HepG2 (cell line): Measurements from ENCODE around the gene CEP76. TPM values are rescaled to one million over a fixed set of nuclear protein-coding genes. Genes with fewer than 3 reads are reported as not detected.
A peak's percentile ranks its signal among the peaks of the same experiment; 100 is the strongest.

Experiments used
- ATRX ChIP-seq: sonication (generic); formaldehyde crosslinking; IDR thresholded peaks from 2 replicates; pipeline ENCODE4 v1.4.0; 2020; ENCODE audit warnings: missing genetic modification reagents, borderline replicate concordance
- BRCA1 ChIP-seq: sonication (generic); formaldehyde crosslinking; IDR thresholded peaks from 2 replicates; pipeline ENCODE4 v1.4.0; 2020; ENCODE audit warnings: missing genetic modification reagents
- FOXA1 ChIP-seq, 2 experiments: fragments of 450-650 bp in 1 of 2; sonication (generic) in 1 of 2; formaldehyde crosslinking in 1 of 2; IDR thresholded peaks; 2 replicates each; pipeline versions ENCODE4 v1.4.0 to v1.6.1; 2016 to 2020; ENCODE audit warnings: missing genetic modification reagents in 1 of 2
- IKZF5 ChIP-seq: IDR thresholded peaks from 2 replicates; pipeline ENCODE4 v1.6.1; 2018; ENCODE audit warnings: missing genetic modification reagents, mild to moderate bottlenecking, missing compliant biosample characterization
- KDM2A ChIP-seq: sonication (generic); formaldehyde crosslinking; IDR thresholded peaks from 2 replicates; pipeline ENCODE4 v1.4.0; 2020; ENCODE audit warnings: low read depth, missing genetic modification reagents, borderline replicate concordance
- MYC ChIP-seq: sonication (generic); formaldehyde crosslinking; IDR thresholded peaks from 2 replicates; pipeline ENCODE4 v1.9.0; 2021; ENCODE audit warnings: missing genetic modification reagents, borderline replicate concordance
- RNF219 ChIP-seq: sonication (generic); formaldehyde crosslinking; IDR thresholded peaks from 2 replicates; pipeline ENCODE4 v1.5.0; 2020; ENCODE audit warnings: mild to moderate bottlenecking, missing genetic modification reagents
- SALL1 ChIP-seq: sonication (generic); formaldehyde crosslinking; IDR thresholded peaks from 2 replicates; pipeline ENCODE4 v1.8.0; 2022; ENCODE audit warnings: mild to moderate bottlenecking, missing genetic modification reagents
- SKI ChIP-seq: fragments of 450-650 bp; IDR thresholded peaks from one replicate; pipeline ENCODE4 v1.6.1; 2018; ENCODE audit warnings: mild to moderate bottlenecking; ENCODE audit not compliant: partially characterized antibody
- YEATS4 ChIP-seq: sonication (generic); formaldehyde crosslinking; IDR thresholded peaks from 2 replicates; pipeline ENCODE4 v1.4.0; 2020; ENCODE audit warnings: missing genetic modification reagents, borderline replicate concordance
- ZFP91 ChIP-seq: sonication (generic); formaldehyde crosslinking; IDR thresholded peaks from 2 replicates; pipeline ENCODE4 v1.9.0; 2022; ENCODE audit warnings: missing genetic modification reagents, mild to moderate bottlenecking, borderline replicate concordance
- ZNF446 ChIP-seq: sonication (generic); formaldehyde crosslinking; IDR thresholded peaks from 2 replicates; pipeline ENCODE4 v1.5.0; 2020; ENCODE audit warnings: mild to moderate bottlenecking, missing genetic modification reagents
- ZNF468 ChIP-seq: sonication (generic); formaldehyde crosslinking; IDR thresholded peaks from 2 replicates; pipeline ENCODE4 v1.8.0; 2022; ENCODE audit warnings: mild to moderate bottlenecking, moderate library complexity, missing genetic modification reagents
- ZNF709 ChIP-seq: sonication (generic); formaldehyde crosslinking; IDR thresholded peaks from 2 replicates; pipeline ENCODE4 v1.5.0; 2020; ENCODE audit warnings: mild to moderate bottlenecking, missing genetic modification reagents
- ZNF761 ChIP-seq: sonication (generic); formaldehyde crosslinking; conservative IDR thresholded peaks from 2 replicates; pipeline ENCODE4 v1.4.0; 2020; ENCODE audit warnings: mild to moderate bottlenecking, missing genetic modification reagents
- polyA plus RNA-seq, 8 experiments: library from polyadenylated mRNA; depleted of rRNA in 3 of 8; stranded (reverse) in 7 of 8; unstranded in 1 of 8; fragments of >200 nt; fragmentation: Illumina TruSeq in 4 of 8; extraction: Trizol in 4 of 8; gene quantifications; 2 replicates each; pipeline versions ENCODE4 v1.2.1 to v1.2.3, GENCODE V29; 2011 to 2016; ENCODE audit warnings: low read depth in 4 of 8, missing spikeins in 1 of 8, mixed read lengths in 1 of 8; ENCODE audit not compliant: insufficient read depth in 1 of 8
- total RNA-seq, 5 experiments: library from RNA; depleted of rRNA; stranded (reverse); fragments of >200 nt; fragmentation: Illumina TruSeq; extraction: Trizol; gene quantifications; 2 replicates each; pipeline ENCODE4 v1.2.3, GENCODE V29; 2016; ENCODE audit warnings: low read depth in 1 of 5
- TF ChIP-seq, protein P1 (sequence below): sonication (generic); formaldehyde crosslinking; IDR thresholded peaks from 2 replicates; pipeline ENCODE4 v1.4.0; 2020; ENCODE audit warnings: missing genetic modification reagents
- TF ChIP-seq, protein P2 (sequence below): sonication (generic); formaldehyde crosslinking; IDR thresholded peaks from 2 replicates; pipeline ENCODE4 v1.5.1; 2020; ENCODE audit warnings: mild to moderate bottlenecking, missing genetic modification reagents, moderate library complexity

The CEP76 gene
- total and polyA plus RNA-seq, 2 of the 13 experiments (the other 11 are each of a cell fraction or from before 2014, with no cell fraction given), result 13.9 to 15.1 TPM

DNA sequence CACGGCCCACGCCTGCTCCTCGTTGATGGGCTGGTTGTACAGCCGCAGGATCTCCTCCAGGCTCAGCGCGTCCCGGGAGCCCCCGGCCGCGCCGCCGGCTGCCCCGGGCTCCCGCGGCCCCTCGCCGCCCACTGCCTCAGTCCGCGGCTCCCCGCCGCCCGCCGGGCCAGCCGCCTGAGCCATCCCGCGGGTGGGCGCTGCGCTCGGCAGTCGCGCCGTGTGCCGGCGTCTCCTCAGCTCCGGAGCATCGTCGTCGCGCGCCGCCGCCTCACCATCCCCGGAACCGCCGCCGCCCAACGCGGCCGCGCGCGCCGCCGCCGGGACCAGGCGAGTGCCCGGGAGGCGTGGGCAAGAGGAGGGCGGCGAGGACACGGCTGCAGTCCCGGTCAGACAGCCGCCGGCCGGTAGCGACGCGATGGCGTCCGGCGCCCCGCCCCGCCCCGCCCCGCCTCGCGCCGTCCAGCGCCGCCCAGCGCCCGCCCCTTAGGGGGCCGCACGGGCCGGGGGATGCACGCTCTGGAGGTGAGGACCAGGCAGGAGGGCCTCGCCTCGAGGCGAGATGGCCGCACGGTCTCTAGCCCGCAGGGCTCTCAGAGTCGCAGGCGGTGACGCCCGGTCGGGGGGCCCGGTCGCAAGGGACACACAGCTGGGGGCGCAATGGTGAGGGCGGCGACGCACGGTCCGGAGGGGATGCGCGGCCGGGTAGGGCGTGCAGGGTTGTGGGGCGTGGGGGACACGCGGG is 44.7 kb downstream of the CEP76 start, which contains the start of gene SPIRE1 (continued):
- TF ChIP-seq, protein P1, sequence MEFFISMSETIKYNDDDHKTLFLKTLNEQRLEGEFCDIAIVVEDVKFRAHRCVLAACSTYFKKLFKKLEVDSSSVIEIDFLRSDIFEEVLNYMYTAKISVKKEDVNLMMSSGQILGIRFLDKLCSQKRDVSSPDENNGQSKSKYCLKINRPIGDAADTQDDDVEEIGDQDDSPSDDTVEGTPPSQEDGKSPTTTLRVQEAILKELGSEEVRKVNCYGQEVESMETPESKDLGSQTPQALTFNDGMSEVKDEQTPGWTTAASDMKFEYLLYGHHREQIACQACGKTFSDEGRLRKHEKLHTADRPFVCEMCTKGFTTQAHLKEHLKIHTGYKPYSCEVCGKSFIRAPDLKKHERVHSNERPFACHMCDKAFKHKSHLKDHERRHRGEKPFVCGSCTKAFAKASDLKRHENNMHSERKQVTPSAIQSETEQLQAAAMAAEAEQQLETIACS (CRISPR knock-in tag), result peak; percentile 76
- TF ChIP-seq BRCA1 (no peak), ZNF709 (0 out of 2 replicates have a peak, but pooled peaks have one; percentile 23), ZFP91 (no peak), YEATS4 (CRISPR knock-in tag) (peak; percentile 8; the same call in 1 of the 2 replicates), IKZF5 (CRISPR knock-in tag) (no peak), ATRX (CRISPR knock-in tag) (no peak), SKI (peak; percentile 45), ZNF468 (0 out of 2 replicates have a peak, but pooled peaks have one; percentile 41), ZNF761 (CRISPR knock-in tag) (no peak), SALL1 (CRISPR knock-in tag) (peak; percentile 26; the same call in 1 of the 2 replicates), ZNF446 (0 out of 2 replicates have a peak, but pooled peaks have one; percentile 51), FOXA1 (IDR thresholded peaks at IDR 0.05) (no peak), FOXA1 (CRISPR knock-in tag; IDR thresholded peaks at IDR 0.05) (no peak), MYC (CRISPR knock-in tag) (peak; percentile 13; the same call in 1 of the 2 replicates), KDM2A (peak; percentile 40; the same call in 1 of the 2 replicates), RNF219 (no peak)
- TF ChIP-seq, protein P2, sequence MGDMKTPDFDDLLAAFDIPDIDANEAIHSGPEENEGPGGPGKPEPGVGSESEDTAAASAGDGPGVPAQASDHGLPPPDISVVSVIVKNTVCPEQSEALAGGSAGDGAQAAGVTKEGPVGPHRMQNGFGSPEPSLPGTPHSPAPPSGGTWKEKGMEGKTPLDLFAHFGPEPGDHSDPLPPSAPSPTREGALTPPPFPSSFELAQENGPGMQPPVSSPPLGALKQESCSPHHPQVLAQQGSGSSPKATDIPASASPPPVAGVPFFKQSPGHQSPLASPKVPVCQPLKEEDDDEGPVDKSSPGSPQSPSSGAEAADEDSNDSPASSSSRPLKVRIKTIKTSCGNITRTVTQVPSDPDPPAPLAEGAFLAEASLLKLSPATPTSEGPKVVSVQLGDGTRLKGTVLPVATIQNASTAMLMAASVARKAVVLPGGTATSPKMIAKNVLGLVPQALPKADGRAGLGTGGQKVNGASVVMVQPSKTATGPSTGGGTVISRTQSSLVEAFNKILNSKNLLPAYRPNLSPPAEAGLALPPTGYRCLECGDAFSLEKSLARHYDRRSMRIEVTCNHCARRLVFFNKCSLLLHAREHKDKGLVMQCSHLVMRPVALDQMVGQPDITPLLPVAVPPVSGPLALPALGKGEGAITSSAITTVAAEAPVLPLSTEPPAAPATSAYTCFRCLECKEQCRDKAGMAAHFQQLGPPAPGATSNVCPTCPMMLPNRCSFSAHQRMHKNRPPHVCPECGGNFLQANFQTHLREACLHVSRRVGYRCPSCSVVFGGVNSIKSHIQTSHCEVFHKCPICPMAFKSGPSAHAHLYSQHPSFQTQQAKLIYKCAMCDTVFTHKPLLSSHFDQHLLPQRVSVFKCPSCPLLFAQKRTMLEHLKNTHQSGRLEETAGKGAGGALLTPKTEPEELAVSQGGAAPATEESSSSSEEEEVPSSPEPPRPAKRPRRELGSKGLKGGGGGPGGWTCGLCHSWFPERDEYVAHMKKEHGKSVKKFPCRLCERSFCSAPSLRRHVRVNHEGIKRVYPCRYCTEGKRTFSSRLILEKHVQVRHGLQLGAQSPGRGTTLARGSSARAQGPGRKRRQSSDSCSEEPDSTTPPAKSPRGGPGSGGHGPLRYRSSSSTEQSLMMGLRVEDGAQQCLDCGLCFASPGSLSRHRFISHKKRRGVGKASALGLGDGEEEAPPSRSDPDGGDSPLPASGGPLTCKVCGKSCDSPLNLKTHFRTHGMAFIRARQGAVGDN (CRISPR knock-in tag), result peak; percentile 52
